Hepatocyte (in vitro differentiated cells): ENCODE measurements around the gene NANS. TPM values are rescaled to one million over a fixed set of nuclear protein-coding genes. Genes with fewer than 3 reads are reported as not detected.

Experiments used
- DNase-seq: peaks from one replicate; pipeline ENCODE4 v3.0.0-alpha.2; 2016; ENCODE audit warnings: low spot score
- H2AFZ ChIP-seq: fragments of 200-600 bp; sonication (generic); 2 replicates; pipeline ENCODE4 v1.6.0; 2016; ENCODE audit warnings: antibody characterized with exemption, mild to moderate bottlenecking
- H3K27ac ChIP-seq: fragments of 200-600 bp; sonication (generic); 2 replicates; pipeline ENCODE4 v1.5.1; 2016; ENCODE audit warnings: mild to moderate bottlenecking
- H3K27me3 ChIP-seq: fragments of 200-600 bp; sonication (generic); 2 replicates; pipeline ENCODE4 v1.6.1; 2016
- H3K36me3 ChIP-seq: fragments of 200-600 bp; sonication (generic); replicated peaks from 2 replicates; pipeline ENCODE4 v1.5.1; 2016; ENCODE audit warnings: low read depth; ENCODE audit not compliant: insufficient read depth
- H3K4me1 ChIP-seq: fragments of 200-600 bp; sonication (generic); 2 replicates; pipeline ENCODE4 v1.5.1; 2016; ENCODE audit warnings: mild to moderate bottlenecking, moderate library complexity; ENCODE audit not compliant: insufficient read depth
- H3K4me2 ChIP-seq: fragments of 200-600 bp; sonication (generic); 2 replicates; pipeline ENCODE4 v1.6.0; 2016
- H3K4me3 ChIP-seq: fragments of 200-600 bp; sonication (generic); 2 replicates; pipeline ENCODE4 v1.5.1; 2016; ENCODE audit warnings: mild to moderate bottlenecking
- H3K79me2 ChIP-seq: fragments of 200-600 bp; sonication (generic); 2 replicates; pipeline ENCODE4 v1.6.0; 2017; ENCODE audit warnings: mild to moderate bottlenecking
- H3K9me2 ChIP-seq: fragments of 200-600 bp; sonication (generic); replicated peaks from 2 replicates; pipeline ENCODE4 v1.6.0; 2017; ENCODE audit warnings: mild to moderate bottlenecking; ENCODE audit not compliant: insufficient read depth
- H3K9me3 ChIP-seq: fragments of 200-600 bp; sonication (generic); 2 replicates; pipeline ENCODE4 v1.5.1; 2016; ENCODE audit warnings: low read depth, mild to moderate bottlenecking
- H4K20me1 ChIP-seq: fragments of 200-600 bp; sonication (generic); 2 replicates; pipeline ENCODE4 v1.6.0; 2016; ENCODE audit warnings: mild to moderate bottlenecking; ENCODE audit not compliant: insufficient read depth, poor library complexity, severe bottlenecking
- CTCF ChIP-seq: fragments of 200-600 bp; sonication (generic); IDR thresholded peaks from 2 replicates; pipeline ENCODE4 v1.5.1; 2016; ENCODE audit warnings: antibody characterized with exemption, mild to moderate bottlenecking; ENCODE audit not compliant: poor library complexity
- EZH2 ChIP-seq: fragments of 200-600 bp; sonication (generic); IDR thresholded peaks from 2 replicates; pipeline ENCODE4 v1.6.1; 2016; ENCODE audit warnings: antibody characterized with exemption, mild to moderate bottlenecking, borderline replicate concordance
- EZH2phosphoT487 ChIP-seq: fragments of 200-600 bp; sonication (generic); IDR thresholded peaks from one replicate; pipeline ENCODE4 v1.6.1; 2018; ENCODE audit warnings: antibody characterized with exemption, mild to moderate bottlenecking, low read depth, moderate library complexity; ENCODE audit not compliant: unreplicated experiment, severe bottlenecking
- WGBS: methylation state at CpG from one replicate; pipeline ENCODE4 v1.1.6; 2016; ENCODE audit warnings: low lambda C conversion rate; ENCODE audit errors: missing lambda C conversion rate; 5-methylcytosine and 5-hydroxymethylcytosine counted together
- polyA plus RNA-seq: library from polyadenylated mRNA; unstranded; fragments of >200 nt; fragmentation: Nextera tagmentation; extraction: Ambion mirVana; gene quantifications from 2 replicates; pipeline ENCODE4 v1.2.1, GENCODE V29; 2016
- total RNA-seq: library from RNA; depleted of rRNA; stranded (reverse); fragments of >200 nt; gene quantifications from 2 replicates; pipeline ENCODE4 v1.2.3, GENCODE V29; 2014

Gene NANS
- total and polyA plus RNA-seq, 2 experiments from 2014 or later: 62.9 to 88.8 TPM

- WGBS: 94% methylated on average over 8 of the region's 8 CpGs
- no peaks in the 10 kb centered on the region for H3K9me2 ChIP-seq
These were observed 35.9 kb upstream of the NANS start for GRCh38 chr9:98020476-98021145.

GRCh38 chr9:98021306-98022040, 35.1 kb upstream of the NANS start:
- Histone ChIP-seq H3K27ac (no peak overlapping the region), H3K9me2 (no peaks in the 10 kb centered on the region), H3K79me2 (no peaks in the 10 kb centered on the region), H3K27me3 (no peaks in the 10 kb centered on the region), H3K4me3 (no peak overlapping the region), H3K9me3 (no peaks in the 10 kb centered on the region), H3K4me2 (no peak overlapping the region), H4K20me1 (no peaks in the 10 kb centered on the region), H3K36me3 (no peaks in the 10 kb centered on the region), H3K4me1 (no peaks in the 10 kb centered on the region), H2AFZ (no peak overlapping the region)
- no peak for DNase-seq
- TF ChIP-seq EZH2phosphoT487 (no peak), EZH2 (no peak), CTCF (no peak)
- WGBS: 85% methylated on average over 8 of the region's 8 CpGs

More at GRCh38 chr9:98020476-98021145, 35.9 kb upstream of the NANS start:
- H3K36me3 ChIP-seq: no peaks in the 10 kb centered on the region
- H4K20me1 ChIP-seq: no peaks in the 10 kb centered on the region
- H2AFZ ChIP-seq: no peak overlapping the region
- no peaks in the 10 kb centered on the region for H3K4me1 ChIP-seq
- no peak overlapping the region for H3K4me2 ChIP-seq
- H3K4me3 ChIP-seq: no peak overlapping the region
- no peaks in the 10 kb centered on the region for H3K9me3 ChIP-seq
- no peaks in the 10 kb centered on the region for H3K79me2 ChIP-seq
- TF ChIP-seq EZH2 (no peak), EZH2phosphoT487 (no peak), CTCF (no peak)
- no peak overlapping the region for H3K27ac ChIP-seq
- H3K27me3 ChIP-seq: no peaks in the 10 kb centered on the region
- no peak for DNase-seq

DNA sequence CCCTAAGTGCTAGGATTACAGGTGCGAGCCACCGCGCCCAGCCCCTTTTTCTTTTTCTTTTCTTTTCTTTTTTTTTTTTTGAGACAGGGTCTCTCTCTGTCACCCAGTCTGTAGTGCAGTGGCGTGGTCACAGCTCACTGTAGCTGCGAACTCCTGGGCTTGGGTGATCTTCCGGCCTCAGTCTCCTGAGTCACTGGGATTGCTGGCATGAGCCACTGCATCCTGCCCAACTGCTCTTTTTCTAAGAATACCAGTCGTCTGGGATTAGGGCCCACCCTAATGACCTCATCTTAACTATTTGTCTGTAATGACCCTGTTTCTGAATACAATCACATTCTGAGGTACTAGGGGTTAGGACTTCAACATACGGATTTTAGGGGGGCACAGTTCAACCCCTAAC, 34.1 kb upstream of the NANS start:
- Histone ChIP-seq H3K36me3 (no peaks in the 10 kb centered on the region), H4K20me1 (no peaks in the 10 kb centered on the region), H3K4me2 (no peak overlapping the region), H3K9me3 (no peaks in the 10 kb centered on the region), H3K27ac (no peak overlapping the region), H3K4me1 (no peaks in the 10 kb centered on the region), H3K9me2 (no peaks in the 10 kb centered on the region), H2AFZ (no peak overlapping the region), H3K27me3 (no peaks in the 10 kb centered on the region), H3K4me3 (no peak overlapping the region), H3K79me2 (no peaks in the 10 kb centered on the region)
- TF ChIP-seq EZH2phosphoT487: no peak
- no peak for TF ChIP-seq CTCF
- no peak for TF ChIP-seq EZH2
- DNase-seq: no peak
- WGBS: 89% methylated on average over 8 of the region's 8 CpGs
